Bronchial epithelial cell (primary cell): ENCODE measurements around the gene MAFF. TPM values are rescaled to one million over a fixed set of nuclear protein-coding genes. Genes with fewer than 3 reads are reported as not detected.

Source experiments
- DNase-seq: peaks from one replicate; pipeline ENCODE4 v3.0.0-alpha.2; 2010; ENCODE audit warnings: low read depth
- FAIRE-seq: peaks from 2 replicates; lab custom pipeline; 2011; peaks lifted over from hg19 to GRCh38; lab: Jason Lieb, UNC
- H3K27me3 ChIP-seq: 2 replicates; pipeline ENCODE4 v1.5.1; 2011; ENCODE audit warnings: low read length; ENCODE audit not compliant: control insufficient read depth, insufficient read depth
- H3K36me3 ChIP-seq: 2 replicates; pipeline ENCODE4 v1.5.1; 2011; ENCODE audit warnings: low read length; ENCODE audit not compliant: control insufficient read depth, insufficient read depth
- H3K4me3 ChIP-seq: 2 replicates; pipeline ENCODE4 v1.5.1; 2011; ENCODE audit warnings: mild to moderate bottlenecking, low read depth, low read length, control low read depth
- total RNA-seq: library from RNA; depleted of rRNA; stranded (reverse); fragments of >200 nt; gene quantifications from 2 replicates; pipeline ENCODE4 v1.2.1, GENCODE V29; 2014
- TF ChIP-seq, protein P1 (sequence below): IDR thresholded peaks from 2 replicates; pipeline ENCODE4 v1.5.1; 2011; ENCODE audit warnings: mild to moderate bottlenecking, moderate library complexity, low read length, control low read depth, inconsistent platforms; ENCODE audit not compliant: insufficient read depth, severe bottlenecking

Gene MAFF
- total RNA-seq, 1 donor from 2014 or later: 25.0 TPM

DNA sequence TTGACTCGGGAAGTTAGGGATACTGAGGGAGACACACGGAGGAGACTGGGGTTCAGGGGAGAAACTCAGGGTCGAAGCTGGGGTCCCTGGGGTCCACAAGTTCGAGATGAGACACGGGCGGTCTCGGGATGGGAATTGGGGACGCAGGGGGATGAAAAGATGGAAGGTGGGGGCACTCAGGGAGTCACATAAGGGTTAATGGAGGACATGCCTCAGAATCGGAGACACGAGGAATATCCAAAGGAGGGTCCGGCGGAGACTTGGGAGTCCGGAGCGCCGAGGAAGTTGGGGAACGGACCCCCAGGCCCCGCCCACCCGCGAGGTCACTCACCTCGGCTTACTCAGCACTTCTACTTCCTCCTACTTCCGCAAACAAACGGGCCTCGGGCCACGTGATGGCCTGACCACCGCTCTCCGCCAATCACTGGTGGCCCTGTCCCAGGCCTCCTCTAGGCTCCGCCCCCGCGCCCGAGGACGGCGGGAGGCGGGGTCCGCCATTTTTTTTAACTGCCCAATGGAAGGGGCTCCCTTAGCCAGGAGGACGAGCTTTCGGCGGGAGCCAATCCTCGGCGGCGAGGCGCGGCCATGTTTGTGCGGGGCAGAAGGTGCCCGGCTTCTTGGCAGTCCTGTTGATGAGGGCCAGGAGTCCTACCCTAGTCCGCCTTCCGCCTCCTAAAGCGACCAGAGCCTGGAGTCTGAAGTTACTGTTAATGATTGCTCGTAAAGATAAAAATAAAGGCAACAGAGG, 20.2 kb upstream of the MAFF start, which contains the start of gene PLA2G6:
Gene PLA2G6 (minus strand): TSS at position 378 of the 748 bp plus-strand sequence. CDS start 12,404 bp downstream, outside the sequence.
- Histone ChIP-seq H3K4me3 (peak within 1 kb of the TSS; percentile 71), H3K27me3 (no peaks in the 10 kb centered on the region), H3K36me3 (no peaks in the 10 kb centered on the region)
- TF ChIP-seq, protein P1, sequence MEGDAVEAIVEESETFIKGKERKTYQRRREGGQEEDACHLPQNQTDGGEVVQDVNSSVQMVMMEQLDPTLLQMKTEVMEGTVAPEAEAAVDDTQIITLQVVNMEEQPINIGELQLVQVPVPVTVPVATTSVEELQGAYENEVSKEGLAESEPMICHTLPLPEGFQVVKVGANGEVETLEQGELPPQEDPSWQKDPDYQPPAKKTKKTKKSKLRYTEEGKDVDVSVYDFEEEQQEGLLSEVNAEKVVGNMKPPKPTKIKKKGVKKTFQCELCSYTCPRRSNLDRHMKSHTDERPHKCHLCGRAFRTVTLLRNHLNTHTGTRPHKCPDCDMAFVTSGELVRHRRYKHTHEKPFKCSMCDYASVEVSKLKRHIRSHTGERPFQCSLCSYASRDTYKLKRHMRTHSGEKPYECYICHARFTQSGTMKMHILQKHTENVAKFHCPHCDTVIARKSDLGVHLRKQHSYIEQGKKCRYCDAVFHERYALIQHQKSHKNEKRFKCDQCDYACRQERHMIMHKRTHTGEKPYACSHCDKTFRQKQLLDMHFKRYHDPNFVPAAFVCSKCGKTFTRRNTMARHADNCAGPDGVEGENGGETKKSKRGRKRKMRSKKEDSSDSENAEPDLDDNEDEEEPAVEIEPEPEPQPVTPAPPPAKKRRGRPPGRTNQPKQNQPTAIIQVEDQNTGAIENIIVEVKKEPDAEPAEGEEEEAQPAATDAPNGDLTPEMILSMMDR: no peak
- FAIRE-seq (no peak), DNase-seq (peak; percentile 95)

DNA sequence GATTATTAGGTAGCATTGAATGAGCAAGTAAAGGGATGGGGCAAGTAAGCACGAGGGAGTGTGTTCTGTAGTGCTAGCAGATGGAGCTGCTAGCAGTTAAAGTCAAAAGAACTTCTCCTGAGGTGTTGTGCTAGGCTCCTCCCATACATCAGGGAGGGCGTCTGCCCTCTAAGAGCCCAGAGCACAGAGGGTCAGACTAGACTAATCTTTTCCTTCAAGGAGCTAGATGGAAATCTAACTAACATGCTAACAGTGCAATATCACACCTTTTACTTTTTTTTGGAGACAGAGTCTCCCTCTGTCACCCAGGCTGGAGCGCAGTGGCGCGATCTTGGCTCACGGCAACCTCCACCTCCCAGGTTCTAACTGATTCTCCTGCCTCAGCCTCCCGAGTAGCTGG, 17.0 kb upstream of the MAFF start:
- TF ChIP-seq, protein P1: no peak
- no peaks in the 10 kb centered on the region for H3K36me3 ChIP-seq
- no peak for FAIRE-seq
- no peak overlapping the region for H3K4me3 ChIP-seq
- H3K27me3 ChIP-seq: no peaks in the 10 kb centered on the region
- no peak for DNase-seq

DNA sequence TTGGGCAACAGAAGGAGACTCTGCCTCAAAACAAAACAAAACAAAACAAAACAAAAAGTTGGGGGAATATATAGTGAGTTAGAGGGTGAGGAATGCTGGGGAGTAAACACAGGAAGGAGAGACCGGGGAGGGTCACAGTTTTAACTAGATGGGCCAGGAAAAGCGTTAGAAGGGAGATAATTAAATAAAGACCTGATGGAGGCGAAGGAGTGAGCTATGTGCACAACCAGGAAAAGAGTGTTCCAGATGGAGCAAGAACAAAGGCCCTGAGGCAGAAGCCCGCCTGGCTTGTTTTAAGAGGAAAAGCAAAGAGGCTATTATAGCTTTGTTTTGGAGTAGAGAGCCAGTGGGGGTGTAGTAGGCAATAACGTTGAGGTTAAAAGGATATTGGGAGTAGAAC, 15.4 kb upstream of the MAFF start:
- Histone ChIP-seq H3K36me3 (no peaks in the 10 kb centered on the region), H3K4me3 (no peak overlapping the region), H3K27me3 (no peaks in the 10 kb centered on the region)
- no peak for DNase-seq
- TF ChIP-seq, protein P1: no peak
- FAIRE-seq: no peak

DNA sequence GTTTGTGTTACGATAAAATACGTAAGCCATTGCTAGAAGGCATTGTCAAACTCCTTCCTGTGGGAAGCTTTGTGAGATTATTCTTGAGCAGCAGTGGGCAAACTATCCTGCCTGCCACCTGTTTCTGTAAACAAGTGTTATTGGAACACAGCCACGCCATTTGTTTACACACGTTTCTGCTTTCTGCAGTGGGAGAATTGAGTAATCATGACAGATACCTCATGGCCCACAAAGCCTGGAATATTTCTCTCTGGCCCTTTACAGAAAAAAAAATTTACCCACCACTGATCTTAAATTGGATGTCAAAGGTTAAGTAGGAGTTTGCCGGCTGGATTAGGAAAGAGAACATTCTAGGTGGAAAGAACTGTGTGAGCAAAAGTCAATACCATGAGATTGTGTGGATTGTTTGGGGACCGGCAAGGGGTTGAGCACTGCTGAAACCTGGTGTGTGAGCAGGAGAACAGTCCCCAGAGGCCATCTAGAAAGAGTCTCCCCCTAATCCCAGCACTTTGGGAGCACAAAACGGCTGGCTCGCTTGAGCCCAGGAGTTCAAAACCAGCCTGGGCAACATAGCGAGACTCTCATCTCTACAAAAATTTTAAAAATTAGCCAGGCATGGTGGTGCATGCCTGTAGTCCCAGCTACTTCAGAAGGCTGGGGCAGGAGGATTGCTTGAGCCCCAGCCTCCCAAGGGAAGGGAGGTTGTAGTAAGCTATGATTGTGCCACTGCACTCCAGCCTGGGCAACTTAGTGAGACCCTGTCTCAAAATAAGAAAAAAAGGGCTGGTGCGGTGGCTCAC, 14.2 kb upstream of the MAFF start:
- TF ChIP-seq, protein P1: no peak
- peaks cover 1% of the 10 kb centered on the region for H3K27me3 ChIP-seq
- H3K4me3 ChIP-seq: no peak overlapping the region
- no peaks in the 10 kb centered on the region for H3K36me3 ChIP-seq
- DNase-seq (peak; percentile 77), FAIRE-seq (peak; percentile 50)

DNA sequence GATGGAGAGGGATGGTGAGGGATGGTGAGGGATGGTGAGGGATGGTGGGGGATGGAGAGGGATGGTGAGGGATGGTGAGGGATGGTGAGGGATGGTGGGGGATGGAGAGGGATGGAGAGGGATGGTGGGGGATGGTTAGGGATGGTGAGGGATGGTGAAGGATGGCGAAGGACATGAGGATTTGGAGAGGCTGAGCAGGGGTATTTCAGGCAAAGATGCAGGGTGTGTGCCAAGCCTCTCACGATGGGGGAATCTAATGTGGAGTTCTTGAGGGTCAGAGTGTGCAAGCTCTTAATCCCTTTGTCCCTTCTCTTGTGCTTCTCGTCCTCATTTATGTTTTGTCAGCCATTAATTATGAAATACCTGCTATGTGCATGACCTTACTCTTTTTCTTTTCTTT, 12.7 kb upstream of the MAFF start:
- TF ChIP-seq, protein P1: no peak
- Histone ChIP-seq H3K4me3 (no peak overlapping the region), H3K27me3 (peaks cover 3% of the 10 kb centered on the region), H3K36me3 (no peaks in the 10 kb centered on the region)
- DNase-seq: no peak
- FAIRE-seq: peak; percentile 47
